Measurements from ENCODE around the gene ZNF488.

The ZNF488 gene

GRCh38 chr10:47346581-47347302 lies 37.4 kb downstream of the ZNF488 start:
- peak; percentile 75 for DNase-seq

- no peak for DNase-seq
These were observed 38.9 kb downstream of the ZNF488 start for GRCh38 chr10:47344996-47345870.

- DNase-seq: no peak
These were observed 43.4 kb downstream of the ZNF488 start for GRCh38 chr10:47340608-47341170.

DNA sequence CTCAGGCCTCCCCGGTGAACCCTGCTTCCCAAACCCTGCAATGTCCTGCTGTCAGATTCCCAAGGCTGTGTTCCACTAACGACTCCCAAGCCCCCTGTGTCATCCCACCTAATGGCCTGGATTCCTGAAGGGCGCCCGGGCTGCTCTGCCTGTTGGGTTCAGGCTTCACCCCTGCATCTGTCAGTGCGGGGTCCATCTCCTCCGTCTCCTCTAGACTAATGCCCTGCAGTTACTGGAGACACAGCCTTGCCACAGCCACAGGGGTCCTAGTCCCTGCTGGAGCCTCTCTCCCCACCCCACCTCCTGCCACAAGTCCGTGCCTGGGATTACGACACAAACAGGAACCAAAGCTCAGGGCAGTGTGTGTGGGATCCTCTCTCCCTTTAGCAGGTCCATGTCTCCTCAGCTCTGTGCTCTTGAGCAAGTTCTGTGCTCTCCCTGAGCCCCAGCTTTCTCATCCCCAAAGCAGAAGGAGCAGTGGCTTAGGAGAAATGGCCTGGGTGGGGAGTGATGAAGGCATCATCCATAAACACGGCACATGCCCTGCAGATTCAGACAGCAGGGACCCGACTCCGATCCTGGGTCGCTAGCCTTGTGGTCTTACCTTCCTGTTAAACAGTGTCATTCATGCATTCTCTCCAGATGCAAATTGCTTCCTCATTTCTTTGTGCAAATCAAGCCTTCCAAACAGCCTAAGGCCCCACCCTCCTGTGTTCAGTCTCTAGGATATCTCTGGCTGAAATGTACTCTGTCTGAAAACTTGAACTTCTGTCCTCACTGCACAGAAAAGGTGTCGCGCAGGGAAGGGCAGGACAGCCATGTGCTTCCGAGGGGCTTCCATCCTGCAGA lies 44.1 kb downstream of the ZNF488 start:
- no peak for DNase-seq

DNA sequence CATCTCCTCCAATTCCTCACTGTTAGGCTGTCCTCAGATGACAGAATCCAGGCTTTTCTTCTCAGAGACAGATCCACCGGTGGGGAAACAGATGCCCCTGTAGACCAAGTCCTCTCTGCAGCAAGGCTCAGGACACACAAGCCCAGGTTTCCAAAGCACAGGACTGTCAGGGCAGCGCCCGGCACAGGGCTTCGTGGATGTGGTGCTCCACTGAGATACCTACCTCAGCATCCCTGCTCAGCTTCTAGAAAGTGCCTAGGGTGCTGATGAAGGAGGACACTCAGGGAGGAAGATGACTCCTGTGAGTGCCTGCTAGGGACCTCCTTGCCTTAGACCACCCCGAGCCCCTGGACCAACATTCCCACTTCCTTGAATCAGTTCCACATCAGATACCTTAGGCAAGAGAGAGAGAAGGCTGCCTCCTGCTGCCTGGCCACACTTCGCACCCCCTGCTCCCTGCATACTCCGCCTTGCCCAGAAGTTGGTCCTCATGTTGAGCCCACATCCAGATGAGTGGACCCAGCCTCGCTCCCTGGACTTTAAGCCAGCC lies 44.8 kb downstream of the ZNF488 start:
- no peak for DNase-seq

- no peak for DNase-seq
These were observed 46.8 kb downstream of the ZNF488 start for GRCh38 chr10:47337310-47337709.

- no peak for DNase-seq
These were observed 47.5 kb downstream of the ZNF488 start for GRCh38 chr10:47336387-47337134.

DNA sequence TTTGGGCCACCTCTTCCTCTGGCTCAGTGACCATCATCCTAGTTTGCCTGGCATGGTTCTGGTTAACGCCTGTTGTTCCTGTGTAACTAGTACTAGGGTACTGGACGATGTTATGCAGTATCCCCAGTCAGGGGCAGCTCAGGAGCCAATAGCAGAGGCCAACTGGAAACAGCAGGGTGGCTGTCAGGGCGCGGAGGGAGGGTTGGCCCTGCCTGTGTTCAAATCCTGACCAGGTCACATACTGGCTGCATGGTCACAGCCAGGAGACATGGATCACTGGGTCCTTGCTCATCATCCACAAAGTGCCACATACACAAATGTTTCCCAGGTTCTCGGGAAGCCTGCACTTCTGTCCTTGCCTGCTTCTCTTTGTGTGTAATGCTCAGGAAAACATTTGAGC lies 48.2 kb downstream of the ZNF488 start:
- DNase-seq: no peak

GRCh38 chr10:47334466-47335295 lies 49.4 kb downstream of the ZNF488 start:
- DNase-seq: no peak

DNA sequence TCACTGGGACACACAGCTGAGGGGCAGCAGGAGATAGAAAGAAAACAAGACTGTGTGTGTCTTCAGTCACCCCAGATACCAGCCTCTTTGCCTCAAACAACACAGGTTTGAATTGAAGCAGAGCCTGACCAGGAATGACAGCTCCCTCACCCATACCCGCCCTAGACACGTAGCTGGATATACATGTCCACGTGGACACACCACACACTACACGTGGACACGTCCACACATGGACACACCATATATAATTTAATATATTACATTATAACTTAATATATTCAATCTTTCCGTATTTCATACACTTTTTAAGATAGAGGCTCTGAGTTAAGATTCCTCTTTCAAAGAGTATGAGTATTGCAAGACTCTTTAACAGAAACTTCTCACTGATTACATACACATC lies 50.6 kb downstream of the ZNF488 start:
- DNase-seq: no peak

GRCh38 chr10:47332946-47333345 lies 51.1 kb downstream of the ZNF488 start:
- DNase-seq: no peak

DNA sequence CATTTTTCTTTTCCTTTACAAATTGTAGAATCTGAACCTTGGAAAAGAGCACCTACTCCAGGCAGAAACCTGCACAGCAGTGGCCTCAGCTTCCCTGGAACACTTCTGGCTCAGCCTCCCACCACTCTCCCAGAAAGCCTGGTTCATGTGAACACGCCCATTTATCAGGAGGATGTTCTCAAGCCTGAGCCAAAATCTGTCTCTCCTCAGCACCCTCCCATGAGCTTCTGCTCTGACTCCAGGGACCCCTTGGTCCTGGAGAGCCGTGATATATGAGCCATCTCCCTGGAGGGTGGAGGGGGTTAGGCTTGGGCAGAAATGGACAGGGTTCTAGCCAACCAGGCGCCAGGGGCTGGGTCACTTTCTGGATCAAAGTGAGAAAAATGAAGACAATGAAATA lies 51.7 kb downstream of the ZNF488 start:
- no peak for DNase-seq

DNA sequence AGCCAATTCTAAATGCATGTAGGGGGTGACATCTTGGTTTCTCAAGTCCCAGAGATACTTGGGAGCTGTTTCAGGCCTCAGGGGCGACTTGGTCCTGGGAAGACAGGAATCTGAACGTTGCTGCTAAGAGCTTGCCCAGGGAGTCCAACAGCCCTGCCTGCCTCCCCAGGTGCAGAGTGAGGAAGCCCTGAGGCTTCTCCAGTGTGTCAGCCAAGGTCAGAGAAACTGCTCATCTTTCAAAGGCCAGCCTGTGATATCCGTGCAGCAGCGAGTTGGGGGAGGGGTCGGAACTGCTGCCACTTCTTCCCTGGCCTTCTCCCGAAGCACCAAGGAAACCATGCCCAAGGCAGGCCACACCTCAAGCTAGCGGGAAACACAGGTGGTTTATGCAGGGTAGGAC lies 52.1 kb downstream of the ZNF488 start:
- DNase-seq: no peak

DNA sequence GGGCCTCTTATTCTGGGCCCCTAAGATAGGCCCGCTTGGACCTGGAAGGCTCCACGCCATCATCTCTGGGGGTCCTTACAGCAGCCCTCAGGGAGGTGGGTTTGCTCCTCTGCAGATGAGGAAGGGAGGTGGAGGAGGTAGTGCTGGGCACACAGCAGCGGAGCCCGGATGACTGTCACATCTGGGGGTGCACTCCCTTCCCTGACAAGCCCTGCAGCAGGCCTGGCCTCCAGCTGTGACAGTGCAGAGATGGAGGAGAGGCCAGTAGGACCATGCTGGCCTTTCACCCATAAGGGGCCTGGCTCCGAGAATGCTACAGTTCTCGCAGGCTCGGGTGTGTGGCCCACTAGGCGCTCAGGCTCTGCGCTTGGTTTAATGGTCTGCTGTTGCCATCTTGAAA lies 52.6 kb downstream of the ZNF488 start:
- no peak for DNase-seq

DNA sequence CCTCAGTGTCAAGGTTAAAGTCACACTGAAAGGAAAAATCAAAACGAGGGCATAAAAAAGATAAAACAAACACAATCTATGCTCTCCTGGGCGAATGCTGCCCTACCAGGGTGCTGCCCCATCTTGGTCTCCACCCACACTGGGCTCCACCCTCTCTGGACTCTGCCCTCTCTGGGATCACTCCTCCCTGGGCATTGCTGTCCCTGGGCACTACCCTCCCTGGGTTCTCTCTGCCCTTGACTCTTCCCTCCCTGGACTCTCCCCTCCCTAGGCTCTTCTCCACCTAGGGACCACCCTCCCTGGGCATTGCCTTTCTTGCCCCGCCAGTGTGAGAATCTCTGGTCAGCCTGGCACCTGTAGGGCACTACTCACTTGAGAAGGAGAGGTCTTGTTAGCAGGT lies 53.3 kb downstream of the ZNF488 start:
- DNase-seq: no peak

- DNase-seq: no peak
These were observed 53.7 kb downstream of the ZNF488 start for GRCh38 chr10:47330366-47330765.

- DNase-seq: no peak
These were observed 54.2 kb downstream of the ZNF488 start for GRCh38 chr10:47329855-47330254.

DNA sequence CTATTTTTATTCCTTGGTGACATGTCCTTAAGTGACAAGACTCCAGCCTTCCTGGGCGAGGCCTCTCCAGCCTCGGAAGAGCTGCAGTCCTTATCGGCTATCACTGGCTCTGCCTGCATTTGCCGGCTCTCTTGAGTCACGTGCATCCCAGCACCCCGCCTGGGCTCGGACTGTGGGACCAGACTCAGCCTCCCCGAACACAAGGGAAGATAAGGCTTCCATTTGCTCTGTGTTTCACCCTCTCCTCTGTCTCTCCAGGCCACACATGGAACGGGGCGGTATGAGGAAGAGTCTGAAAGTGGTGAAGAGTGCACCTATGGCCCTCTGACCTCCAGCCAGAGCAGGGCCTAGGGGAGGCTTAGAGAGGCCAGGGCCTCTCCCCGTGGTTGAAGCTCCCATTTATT lies 57.2 kb downstream of the ZNF488 start:
- DNase-seq: no peak

DNA sequence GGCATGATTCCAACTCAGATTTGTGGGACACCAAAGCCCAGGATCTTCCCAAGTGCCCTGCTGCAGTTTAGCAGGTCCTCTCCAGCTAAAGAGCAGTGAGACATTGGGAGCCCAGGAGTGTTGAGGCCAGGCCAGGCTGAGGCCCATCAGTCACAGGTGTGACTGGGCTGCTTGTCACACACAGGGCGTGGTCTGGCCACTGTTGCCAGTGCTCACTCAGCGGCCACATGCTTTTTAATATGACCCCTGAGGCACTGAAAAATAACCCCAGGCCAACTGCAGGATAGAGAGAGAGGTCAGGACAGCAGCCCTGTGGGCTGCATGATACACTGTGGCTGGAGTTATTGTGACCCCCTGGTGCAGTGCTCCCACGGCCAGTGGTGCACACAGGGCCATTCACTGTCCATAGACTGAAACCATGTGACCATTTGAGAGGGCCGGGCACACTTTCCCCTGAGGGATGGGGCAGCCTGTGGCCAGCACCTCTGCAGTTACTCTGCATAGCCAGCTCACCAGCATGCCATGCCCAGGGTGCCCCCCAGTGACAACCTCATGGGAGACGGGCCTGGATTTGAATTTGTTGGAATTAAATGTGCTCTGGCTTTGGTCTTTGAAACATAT lies 57.7 kb downstream of the ZNF488 start:
- no peak for DNase-seq
